GM12878 (cell line): ENCODE measurements around the gene DNASE2.

Experiments used
- ATF2 ChIP-seq: IDR thresholded peaks from 2 replicates; pipeline ENCODE4 v1.6.1; 2012; ENCODE audit warnings: low read length, inconsistent platforms
- ATF3 ChIP-seq: IDR thresholded peaks from 2 replicates; pipeline ENCODE4 v1.6.1; 2011; ENCODE audit warnings: low read depth, mild to moderate bottlenecking, low read length, moderate library complexity, borderline replicate concordance; ENCODE audit errors: extremely low read depth
- CREB1 ChIP-seq: IDR thresholded peaks from 2 replicates; pipeline ENCODE4 v1.6.1; 2012; ENCODE audit warnings: low read depth, mild to moderate bottlenecking, inconsistent platforms
- CTCF ChIP-seq, 3 experiments: IDR thresholded peaks in 2 of 3; conservative IDR thresholded peaks in 1 of 3; 2 replicates each; pipeline ENCODE4 v1.5.1; 2011; ENCODE audit warnings: low read depth in 3 of 3, low read length in 3 of 3, mild to moderate bottlenecking in 3 of 3, control low read depth in 2 of 3, moderate library complexity in 2 of 3, inconsistent platforms in 1 of 3, mixed read lengths in 1 of 3; ENCODE audit not compliant: control insufficient read depth in 2 of 3, insufficient read depth in 1 of 3; ENCODE audit errors: extremely low read depth in 1 of 3
- EZH2 ChIP-seq: IDR thresholded peaks from 2 replicates; pipeline ENCODE4 v1.6.1; 2012; ENCODE audit warnings: low read depth, mild to moderate bottlenecking, control low read depth, inconsistent platforms, low read length, borderline replicate concordance; ENCODE audit not compliant: control insufficient read depth
- FOS ChIP-seq: IDR thresholded peaks from 3 replicates; pipeline ENCODE4 v1.6.1; 2011; ENCODE audit warnings: borderline replicate concordance; ENCODE audit not compliant: insufficient read length; ENCODE audit errors: extremely low read depth
- FOXM1 ChIP-seq: IDR thresholded peaks from 2 replicates; pipeline ENCODE4 v1.6.1; 2012; ENCODE audit warnings: low read depth, mild to moderate bottlenecking, inconsistent platforms, low read length, moderate library complexity
- JUND ChIP-seq: IDR thresholded peaks from 2 replicates; pipeline ENCODE4 v1.6.1; 2012; ENCODE audit warnings: low read depth, mild to moderate bottlenecking, low read length, improper control_type of control experiment, moderate library complexity
- MAX ChIP-seq: IDR thresholded peaks from 2 replicates; pipeline ENCODE4 v1.6.1; 2012; ENCODE audit warnings: low read depth, low read length, improper control_type of control experiment
- POLR2AphosphoS5 ChIP-seq: IDR thresholded peaks from 2 replicates; pipeline ENCODE4 v1.6.1; 2011; ENCODE audit warnings: mild to moderate bottlenecking, low read length, inconsistent platforms
- SP1 ChIP-seq: IDR thresholded peaks from one replicate; pipeline ENCODE4 v1.6.1; 2011; ENCODE audit warnings: low read depth, low read length
- ZNF274 ChIP-seq: IDR thresholded peaks from one replicate; pipeline ENCODE4 v1.8.0; 2011; ENCODE audit not compliant: insufficient read length, insufficient read depth

- no peak for TF ChIP-seq ATF3
- TF ChIP-seq CTCF (IDR thresholded peaks at IDR 0.05 in 2 of 3, conservative IDR thresholded peaks at IDR 0.05 in 1 of 3; ENCODE audit: control insufficient read depth in 2 of 3, extremely low read depth in 1 of 3, insufficient read depth in 1 of 3, low read depth in 3 of 3, low read length in 3 of 3), result no peak
- TF ChIP-seq JUND, result no peak
- TF ChIP-seq SP1, result no peak
- no peak for TF ChIP-seq EZH2
- TF ChIP-seq CREB1, result no peak
- no peak for TF ChIP-seq POLR2AphosphoS5
- TF ChIP-seq ATF2, result no peak
- TF ChIP-seq FOS, result no peak
- no peak for TF ChIP-seq MAX
- TF ChIP-seq FOXM1, result no peak
- TF ChIP-seq ZNF274, result no peak
Measured at GRCh38 chr19:12885749-12886650, 4.8 kb upstream of the DNASE2 start.
